PC-3 (cell line): ENCODE data around the gene AKAP6. TPM values are rescaled to one million over a fixed set of nuclear protein-coding genes. Genes with fewer than 3 reads are reported as not detected.

Experiments
- ATAC-seq: fragments of 200-7000 bp; cut with Tn5 transposase; 2 replicates; pipeline ENCODE4 v1.9.1; 2020; ENCODE audit warnings: mild to moderate bottlenecking, moderate library complexity
- BruUV-seq: library from RNA; stranded (reverse); fragments of 400-500 nt; replicated peaks from 2 replicates; lab custom pipeline; 2021; lab: Mats Ljungman, UMichigan
- CTCF ChIA-PET: fragments of 300-600 bp; sonication (Branson Sonifier 250); formaldehyde crosslinking; loops from one replicate; lab custom pipeline; 2022; ENCODE audit warnings: antibody characterized with exemption; lab: Charles Lee
- POLR2A ChIA-PET: fragments of 300-600 bp; sonication (Branson Sonifier 250); formaldehyde crosslinking; loops from one replicate; lab custom pipeline; 2022; ENCODE audit warnings: antibody characterized with exemption; ENCODE audit not compliant: unreplicated experiment; lab: Charles Lee
- DNase-seq: peaks from one replicate; pipeline ENCODE4 v3.0.0-alpha.2; 2015
- H2AFZ ChIP-seq: fragments of 300-600 bp; sonication (generic); 2 replicates; pipeline ENCODE4 v1.6.0; 2016; ENCODE audit warnings: antibody characterized with exemption, low read length
- H3F3A ChIP-seq: fragments of 300-600 bp; sonication (generic); one replicate; pipeline ENCODE4 v1.6.0; 2017; ENCODE audit warnings: antibody characterized with exemption, low read length, control low read depth, mild to moderate bottlenecking; ENCODE audit not compliant: unreplicated experiment
- H3K27ac ChIP-seq: fragments of 300-600 bp; sonication (generic); 2 replicates; pipeline ENCODE4 v1.5.1; 2016; ENCODE audit warnings: mild to moderate bottlenecking, low read length
- H3K27me3 ChIP-seq: fragments of 300-600 bp; sonication (generic); 2 replicates; pipeline ENCODE4 v1.6.1; 2016; ENCODE audit warnings: low read length, mixed read lengths
- H3K36me3 ChIP-seq: fragments of 300-600 bp; sonication (generic); 2 replicates; pipeline ENCODE4 v1.6.1; 2016; ENCODE audit warnings: low read depth, mixed run types, low read length, mixed read lengths
- H3K4me1 ChIP-seq: fragments of 300-600 bp; sonication (generic); 2 replicates; pipeline ENCODE4 v1.5.1; 2016; ENCODE audit warnings: low read length; ENCODE audit not compliant: insufficient read depth
- H3K4me2 ChIP-seq: fragments of 300-600 bp; sonication (generic); 2 replicates; pipeline ENCODE4 v1.6.0; 2016; ENCODE audit warnings: low read length
- H3K4me3 ChIP-seq: fragments of 300-600 bp; sonication (generic); 2 replicates; pipeline ENCODE4 v1.5.1; 2016; ENCODE audit warnings: mild to moderate bottlenecking, low read length, mixed read lengths
- H3K79me2 ChIP-seq: fragments of 300-600 bp; sonication (generic); 2 replicates; pipeline ENCODE4 v1.6.1; 2017; ENCODE audit warnings: low read length, mixed read lengths
- H3K9ac ChIP-seq: fragments of 300-600 bp; sonication (generic); 2 replicates; pipeline ENCODE4 v1.6.0; 2016; ENCODE audit warnings: mild to moderate bottlenecking, low read length
- H3K9me2 ChIP-seq: fragments of 300-600 bp; sonication (generic); replicated peaks from 2 replicates; pipeline ENCODE4 v1.6.1; 2016; ENCODE audit warnings: mixed run types, low read length, mixed read lengths
- H3K9me3 ChIP-seq: fragments of 300-600 bp; sonication (generic); 2 replicates; pipeline ENCODE4 v1.6.1; 2016; ENCODE audit warnings: low read length, mixed read lengths
- H4K20me1 ChIP-seq: fragments of 300-600 bp; sonication (generic); 2 replicates; pipeline ENCODE4 v1.6.1; 2016; ENCODE audit warnings: low read length, mixed read lengths
- CTCF ChIP-seq: fragments of 300-600 bp; sonication (generic); conservative IDR thresholded peaks from 2 replicates; pipeline ENCODE4 v1.5.1; 2017; ENCODE audit warnings: antibody characterized with exemption, low read depth, mild to moderate bottlenecking, low read length
- EZH2 ChIP-seq: fragments of 300-600 bp; sonication (generic); IDR thresholded peaks from one replicate; pipeline ENCODE4 v1.6.1; 2017; ENCODE audit warnings: antibody characterized with exemption, mild to moderate bottlenecking, low read length; ENCODE audit not compliant: unreplicated experiment
- EZH2phosphoT487 ChIP-seq: fragments of 300-600 bp; sonication (generic); IDR thresholded peaks from 2 replicates; pipeline ENCODE4 v1.6.1; 2018; ENCODE audit warnings: mild to moderate bottlenecking, antibody characterized with exemption, low read length, borderline replicate concordance
- intact Hi-C: fragments of 100-400 bp; cut with micrococcal nuclease; formaldehyde crosslinking; loops from 2 replicates; pipeline ENCODE4 v1.9.0; 2023
- total RNA-seq: library from RNA; depleted of rRNA; stranded (reverse); fragments of >200 nt; gene quantifications from 2 replicates; pipeline ENCODE4 v1.2.3, GENCODE V29; 2014

Gene AKAP6
- total RNA-seq, 1 experiment from 2014 or later, result 1.5 TPM

DNA sequence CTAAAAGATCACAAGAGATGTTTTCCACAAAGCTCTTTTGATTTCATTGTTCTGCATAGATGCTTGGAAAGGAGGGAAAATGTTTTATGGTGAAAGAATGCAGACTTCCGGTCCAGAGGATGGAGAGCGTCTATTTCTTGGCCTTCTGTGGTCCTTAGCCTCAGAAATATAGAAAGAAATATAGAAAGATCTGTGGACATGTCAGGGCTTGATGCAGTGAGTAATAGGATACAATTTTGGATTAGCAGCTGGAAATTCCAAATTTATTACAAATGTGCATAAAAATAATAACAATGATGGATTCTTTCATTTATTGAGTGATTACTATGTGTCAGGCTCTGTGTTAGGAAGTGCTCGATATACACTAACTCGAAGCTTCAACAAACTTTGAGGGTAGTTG is 20.2 kb downstream of the AKAP6 start:
- no TSS peak for BruUV-seq
- Histone ChIP-seq H3K9me3 (no peaks in the 10 kb centered on the region), H3K4me2 (no peak overlapping the region), H3K9me2 (no peaks in the 10 kb centered on the region), H4K20me1 (no peaks in the 10 kb centered on the region), H3K27me3 (no peaks in the 10 kb centered on the region), H3K4me3 (no peak overlapping the region), H3K27ac (no peak overlapping the region), H3K36me3 (no peaks in the 10 kb centered on the region), H3K4me1 (no peaks in the 10 kb centered on the region; the same call in 1 of the 2 replicates), H3F3A (no peaks in the 10 kb centered on the region), H3K9ac (no peak overlapping the region), H3K79me2 (no peaks in the 10 kb centered on the region), H2AFZ (no peak overlapping the region)
- intact Hi-C loops, result no loop called here
- ATAC-seq (no peak), DNase-seq (no peak)
- no peak for TF ChIP-seq EZH2phosphoT487
- TF ChIP-seq EZH2, result no peak
- no peak for TF ChIP-seq CTCF
- POLR2A ChIA-PET, result no interaction called here
- CTCF ChIA-PET, result no interaction called here

- intact Hi-C loops, result no loop called here
- TF ChIP-seq CTCF (no peak), EZH2phosphoT487 (no peak), EZH2 (no peak)
- no peaks in the 10 kb centered on the region for H3K27me3 ChIP-seq
- H2AFZ ChIP-seq, result no peak overlapping the region
- DNase-seq (no peak), ATAC-seq (no peak)
- no peaks in the 10 kb centered on the region for H3K36me3 ChIP-seq
- H4K20me1 ChIP-seq, result no peaks in the 10 kb centered on the region
- H3F3A ChIP-seq, result no peaks in the 10 kb centered on the region
- no peak overlapping the region for H3K4me3 ChIP-seq
- no peak overlapping the region for H3K4me2 ChIP-seq
- CTCF ChIA-PET, result no interaction called here
- POLR2A ChIA-PET, result no interaction called here
- no peak overlapping the region for H3K9ac ChIP-seq
- no peaks in the 10 kb centered on the region for H3K9me2 ChIP-seq
- no peaks in the 10 kb centered on the region; the same call in 1 of the 2 replicates for H3K4me1 ChIP-seq
- no peak overlapping the region for H3K27ac ChIP-seq
- H3K9me3 ChIP-seq, result no peaks in the 10 kb centered on the region
- no TSS peak for BruUV-seq
- no peaks in the 10 kb centered on the region for H3K79me2 ChIP-seq
Measured at GRCh38 chr14:32350020-32350419, 20.9 kb downstream of the AKAP6 start.

- CTCF ChIA-PET, result no interaction called here
- Histone ChIP-seq H3K79me2 (no peaks in the 10 kb centered on the region), H3K9me3 (no peaks in the 10 kb centered on the region), H2AFZ (no peak overlapping the region), H3K9ac (no peak overlapping the region), H3K36me3 (no peaks in the 10 kb centered on the region), H3K4me1 (no peaks in the 10 kb centered on the region; the same call in 1 of the 2 replicates), H3K4me2 (no peak overlapping the region), H3K27ac (no peak overlapping the region), H3K4me3 (no peak overlapping the region), H3F3A (no peaks in the 10 kb centered on the region), H3K27me3 (no peaks in the 10 kb centered on the region), H3K9me2 (no peaks in the 10 kb centered on the region), H4K20me1 (no peaks in the 10 kb centered on the region)
- DNase-seq, result no peak
- no TSS peak for BruUV-seq
- intact Hi-C loops, result no loop called here
- TF ChIP-seq EZH2phosphoT487 (no peak), EZH2 (no peak), CTCF (no peak)
- ATAC-seq, result no peak
- POLR2A ChIA-PET, result no interaction called here
Measured at GRCh38 chr14:32352631-32353030, 23.5 kb downstream of the AKAP6 start.
